Measurements from ENCODE around the gene ATP5PB.

ATP5PB gene

DNA sequence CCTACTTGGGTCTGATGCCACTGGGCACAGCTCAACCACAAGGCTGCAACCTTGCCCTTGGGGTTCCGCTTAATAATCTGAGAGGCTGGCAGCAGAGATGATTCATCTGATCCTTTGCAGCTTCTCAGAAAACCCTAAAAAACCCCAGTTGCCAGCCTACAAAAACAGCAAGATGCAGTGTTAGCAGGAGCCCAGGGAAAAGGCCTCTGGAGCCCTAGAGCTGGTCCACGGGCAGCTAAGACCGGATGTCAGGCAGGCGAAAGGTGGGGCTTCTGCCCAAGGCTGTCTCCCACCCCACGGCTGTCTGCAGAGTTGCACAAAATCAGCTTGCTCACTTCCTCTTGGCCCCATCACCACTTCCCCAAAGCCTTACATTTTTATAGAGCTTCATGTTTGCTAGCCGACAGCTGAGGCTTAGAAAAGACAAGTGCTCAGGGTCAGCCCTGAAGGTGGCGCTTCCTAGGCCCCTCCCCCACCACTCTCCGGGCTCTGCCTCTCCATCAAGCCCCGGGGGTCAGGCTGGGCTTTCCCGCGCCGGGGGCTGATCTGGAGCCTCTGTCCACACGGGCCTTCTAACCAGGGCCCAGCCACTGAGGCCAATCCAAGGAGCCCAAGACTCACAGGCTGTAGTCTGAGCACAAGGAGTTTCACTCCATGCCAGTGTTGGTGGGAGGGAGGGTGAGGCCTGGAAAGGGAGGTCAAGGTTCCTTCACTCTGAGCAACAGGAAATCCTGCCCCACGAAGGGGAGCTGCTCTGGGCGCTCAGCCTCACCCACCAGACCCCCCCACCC, 58.3 kb downstream of the ATP5PB start:
- peak; percentile 77 for DNase-seq (ENCODE audit: low read depth)

- DNase-seq (ENCODE audit: low read depth) = no peak
These were observed 60.7 kb downstream of the ATP5PB start for GRCh38 chr1:111509997-111510375.

GRCh38 chr1:111511370-111511769, 62.1 kb downstream of the ATP5PB start:
- no peak for DNase-seq (ENCODE audit: low read depth)

All from amniotic epithelial cell (primary cell).